ENCODE measurements around the gene GOLPH3.
A peak's percentile ranks its signal among the peaks of the same experiment; 100 is the strongest.
"Not testable (repeated sequence)": the region's sequence is repeated elsewhere in the genome, so short reads cannot be mapped to it uniquely, and the experiment has no call there.

Gene GOLPH3

DNA sequence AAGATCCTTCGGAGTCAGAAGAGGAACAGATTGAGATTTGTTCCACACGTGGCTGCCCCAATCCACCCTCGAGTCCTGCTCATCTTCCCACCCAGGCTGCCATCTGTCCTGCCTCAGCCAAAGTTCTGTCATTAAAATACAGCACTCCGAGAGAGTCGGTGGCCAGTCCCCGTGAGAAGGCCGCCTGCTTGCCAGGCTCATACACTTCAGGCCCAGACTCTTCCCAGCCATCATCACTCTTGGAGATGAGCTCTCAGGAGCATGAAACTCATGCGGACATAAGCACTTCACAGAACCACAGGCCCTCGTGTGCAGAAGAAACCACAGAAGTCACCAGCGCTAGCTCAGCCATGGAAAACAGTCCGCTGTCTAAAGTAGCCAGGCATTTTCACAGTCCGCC is 85.9 kb downstream of the GOLPH3 start:
- no peak for DNase-seq (ENCODE audit: low read depth)
- TF ChIP-seq, protein P1, sequence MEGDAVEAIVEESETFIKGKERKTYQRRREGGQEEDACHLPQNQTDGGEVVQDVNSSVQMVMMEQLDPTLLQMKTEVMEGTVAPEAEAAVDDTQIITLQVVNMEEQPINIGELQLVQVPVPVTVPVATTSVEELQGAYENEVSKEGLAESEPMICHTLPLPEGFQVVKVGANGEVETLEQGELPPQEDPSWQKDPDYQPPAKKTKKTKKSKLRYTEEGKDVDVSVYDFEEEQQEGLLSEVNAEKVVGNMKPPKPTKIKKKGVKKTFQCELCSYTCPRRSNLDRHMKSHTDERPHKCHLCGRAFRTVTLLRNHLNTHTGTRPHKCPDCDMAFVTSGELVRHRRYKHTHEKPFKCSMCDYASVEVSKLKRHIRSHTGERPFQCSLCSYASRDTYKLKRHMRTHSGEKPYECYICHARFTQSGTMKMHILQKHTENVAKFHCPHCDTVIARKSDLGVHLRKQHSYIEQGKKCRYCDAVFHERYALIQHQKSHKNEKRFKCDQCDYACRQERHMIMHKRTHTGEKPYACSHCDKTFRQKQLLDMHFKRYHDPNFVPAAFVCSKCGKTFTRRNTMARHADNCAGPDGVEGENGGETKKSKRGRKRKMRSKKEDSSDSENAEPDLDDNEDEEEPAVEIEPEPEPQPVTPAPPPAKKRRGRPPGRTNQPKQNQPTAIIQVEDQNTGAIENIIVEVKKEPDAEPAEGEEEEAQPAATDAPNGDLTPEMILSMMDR (IDR thresholded peaks at IDR 0.05; ENCODE audit: low read length, missing control alignments) = no peak

DNA sequence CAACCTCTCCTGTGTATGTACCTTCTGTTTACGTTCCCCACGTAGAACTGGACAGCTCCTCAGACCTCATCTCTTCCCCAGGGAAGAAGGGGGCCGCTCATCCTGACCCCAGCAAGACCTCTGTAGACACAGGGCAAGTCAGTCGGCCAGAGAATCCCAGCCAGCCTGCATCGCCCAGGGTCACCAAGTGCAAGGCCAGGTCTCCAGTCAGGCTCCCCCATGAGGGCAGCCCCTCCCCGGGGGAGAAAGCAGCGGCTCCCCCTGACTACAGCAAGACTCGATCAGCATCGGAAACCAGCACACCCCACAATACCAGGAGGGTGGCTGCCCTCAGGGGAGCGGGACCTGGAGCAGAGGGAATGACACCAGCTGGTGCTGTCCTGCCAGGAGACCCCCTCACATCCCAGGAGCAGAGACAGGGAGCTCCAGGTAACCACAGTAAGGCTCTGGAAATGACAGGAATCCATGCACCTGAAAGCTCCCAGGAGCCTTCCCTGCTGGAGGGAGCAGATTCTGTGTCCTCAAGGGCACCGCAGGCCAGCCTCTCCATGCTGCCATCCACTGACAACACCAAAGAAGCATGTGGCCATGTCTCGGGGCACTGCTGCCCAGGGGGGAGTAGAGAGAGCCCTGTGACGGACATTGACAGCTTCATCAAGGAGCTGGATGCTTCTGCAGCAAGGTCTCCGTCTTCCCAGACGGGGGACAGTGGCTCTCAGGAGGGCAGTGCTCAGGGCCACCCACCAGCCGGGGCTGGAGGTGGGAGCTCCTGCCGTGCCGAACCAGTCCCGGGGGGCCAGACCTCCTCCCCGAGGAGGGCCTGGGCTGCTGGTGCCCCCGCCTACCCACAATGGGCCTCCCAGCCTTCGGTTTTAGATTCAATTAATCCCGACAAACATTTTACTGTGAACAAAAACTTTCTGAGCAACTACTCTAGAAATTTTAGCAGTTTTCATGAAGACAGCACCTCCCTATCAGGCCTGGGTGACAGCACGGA is 86.7 kb downstream of the GOLPH3 start:
- DNase-seq (ENCODE audit: low read depth) = no peak
- TF ChIP-seq, protein P1 (IDR thresholded peaks at IDR 0.05; ENCODE audit: low read length, missing control alignments) = no peak

More for the DNA sequence above, 85.9 kb downstream of the GOLPH3 start:
- no peak overlapping the region for H3K4me3 ChIP-seq (replicated peaks; ENCODE audit: low read depth, low read length)

DNA sequence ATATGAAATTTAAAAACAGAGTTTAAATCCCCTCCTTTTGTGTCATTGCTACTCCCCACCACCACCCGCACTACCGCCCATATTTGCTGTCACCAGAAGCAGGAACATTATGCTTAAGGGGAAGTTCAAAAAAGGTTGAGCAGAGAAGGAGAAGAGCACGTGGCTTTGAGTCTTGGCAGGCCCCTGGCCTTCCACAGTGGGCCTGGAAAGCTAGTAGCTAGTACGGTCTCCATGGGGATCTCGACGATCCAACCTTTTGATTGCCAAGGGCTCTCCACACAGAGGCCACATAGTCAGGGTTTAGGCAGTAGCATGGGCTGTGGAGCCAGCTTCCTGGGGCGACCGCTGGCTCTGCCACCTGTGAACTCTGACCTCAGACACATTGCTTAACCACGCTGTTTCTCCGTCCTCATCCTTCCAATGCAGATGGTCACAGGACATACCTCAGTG is 90.1 kb downstream of the GOLPH3 start:
- TF ChIP-seq, protein P1 (IDR thresholded peaks at IDR 0.05; ENCODE audit: low read length, missing control alignments) = no peak
- DNase-seq (ENCODE audit: low read depth) = no peak
- H3K4me3 ChIP-seq (replicated peaks; ENCODE audit: low read depth, low read length) = no peak overlapping the region

More for the DNA sequence above, 86.7 kb downstream of the GOLPH3 start:
- H3K4me3 ChIP-seq (replicated peaks; ENCODE audit: low read depth, low read length) = no peak overlapping the region

DNA sequence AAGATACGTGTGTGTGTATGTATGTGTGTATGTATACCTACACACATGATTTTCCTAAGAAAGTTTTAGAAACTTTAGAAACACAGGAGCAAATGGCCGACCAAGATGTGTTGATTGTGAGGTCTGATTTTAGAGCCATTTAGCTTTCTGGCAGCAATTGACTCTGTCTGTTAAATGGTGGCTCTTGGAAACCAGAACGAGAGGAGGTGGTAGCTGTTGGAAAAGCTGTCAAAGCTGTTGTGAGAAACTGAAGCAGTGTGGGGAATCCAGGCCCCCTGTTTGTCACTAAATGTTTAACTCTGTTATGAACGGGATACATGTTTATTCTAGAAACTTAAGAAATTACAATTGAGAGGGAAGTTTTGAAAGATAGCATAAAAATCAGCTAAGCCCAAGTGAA is 91.4 kb downstream of the GOLPH3 start:
- TF ChIP-seq, protein P1 (IDR thresholded peaks at IDR 0.05; ENCODE audit: low read length, missing control alignments) = no peak
- no peak overlapping the region for H3K4me3 ChIP-seq (replicated peaks; ENCODE audit: low read depth, low read length)
- DNase-seq (ENCODE audit: low read depth) = no peak

DNA sequence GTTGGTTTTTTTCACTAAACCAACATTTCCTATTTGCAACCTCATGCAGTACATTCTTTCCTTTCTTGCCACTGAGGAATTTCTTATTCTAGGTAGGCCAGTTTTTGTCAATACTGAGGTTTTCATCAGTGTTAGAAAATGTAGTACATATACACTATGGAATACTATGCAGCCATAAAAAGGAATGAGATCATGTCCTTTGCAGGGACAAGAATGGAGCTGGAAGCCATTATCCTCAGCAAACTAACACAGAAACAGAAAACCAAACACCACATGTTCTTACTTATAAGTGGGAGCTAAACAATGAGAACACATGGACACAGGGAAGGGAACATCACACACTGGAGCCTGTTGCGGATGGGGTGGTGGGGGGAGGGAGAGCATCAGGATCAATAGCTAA is 93.6 kb downstream of the GOLPH3 start:
- not testable (repeated sequence) for H3K4me3 ChIP-seq (replicated peaks; ENCODE audit: low read depth, low read length); DNase-seq (ENCODE audit: low read depth)

DNA sequence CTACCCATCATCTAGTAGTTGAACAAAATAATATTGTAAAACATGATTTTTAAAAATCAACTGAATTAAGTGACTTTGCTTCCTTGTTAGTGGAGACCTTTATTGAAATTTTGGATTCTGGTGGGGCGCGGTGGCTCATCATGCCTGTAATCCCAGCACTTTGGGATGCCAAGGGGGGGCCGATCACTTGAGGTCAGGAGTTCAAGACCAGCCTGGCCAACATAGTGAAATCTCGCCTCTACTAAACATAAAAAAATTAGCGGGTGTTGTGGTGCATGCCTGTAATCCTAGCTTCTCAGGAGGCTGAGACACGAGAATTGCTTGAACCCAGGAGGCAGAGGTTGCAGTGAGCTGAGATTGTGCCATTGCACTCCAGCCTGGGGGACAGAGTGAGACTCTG is 95.3 kb downstream of the GOLPH3 start:
- not testable (repeated sequence) for DNase-seq (ENCODE audit: low read depth); H3K4me3 ChIP-seq (replicated peaks; ENCODE audit: low read depth, low read length)

DNA sequence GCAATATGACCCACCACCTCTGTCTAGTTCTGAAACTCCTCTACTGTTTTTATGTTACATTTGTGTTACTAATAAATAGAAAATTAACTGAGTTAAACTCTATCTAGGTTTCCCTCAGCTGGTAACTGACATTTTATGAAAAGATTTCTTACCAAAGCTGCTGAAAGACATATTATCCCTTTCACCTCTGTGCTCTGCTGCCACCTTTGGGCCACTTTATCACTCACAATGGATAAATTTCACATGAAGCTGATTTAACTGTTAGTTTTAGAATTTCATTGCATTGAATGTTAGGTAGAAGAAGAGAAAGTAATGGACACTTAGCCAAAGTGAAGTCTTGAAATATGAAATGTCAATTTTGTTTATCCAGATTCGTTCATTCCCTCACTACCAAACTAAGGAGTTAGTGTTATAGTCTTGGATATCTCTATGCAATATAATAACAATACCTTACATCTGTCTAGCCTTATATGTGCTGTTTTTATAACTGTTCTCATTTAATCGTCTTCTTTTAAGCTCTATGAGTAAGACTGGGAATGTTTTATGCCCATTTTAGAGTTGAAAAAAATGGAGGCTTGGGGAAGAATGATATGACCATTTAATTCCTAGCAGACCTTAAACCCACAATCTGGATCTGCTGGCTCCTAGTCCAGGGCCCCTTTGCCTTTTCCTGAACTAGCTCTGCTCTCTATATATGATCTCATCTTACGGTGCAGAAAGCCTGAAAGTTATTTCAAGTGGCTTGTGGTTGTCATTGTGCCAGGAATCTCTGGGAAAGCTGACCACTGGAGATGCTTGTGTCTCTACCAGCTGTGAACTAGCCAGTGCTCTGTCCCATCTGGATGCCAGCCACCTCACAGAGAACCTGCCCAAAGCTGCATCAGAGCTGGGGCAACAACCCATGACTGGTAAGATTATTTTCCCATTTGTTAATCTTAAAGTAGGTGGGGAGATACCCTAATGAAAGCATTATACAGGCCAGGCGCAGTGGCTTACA is 97.1 kb downstream of the GOLPH3 start:
- TF ChIP-seq, protein P1 (IDR thresholded peaks at IDR 0.05; ENCODE audit: low read length, missing control alignments) = peak; percentile 81
- DNase-seq (ENCODE audit: low read depth) = peak; percentile 76
- no peak overlapping the region for H3K4me3 ChIP-seq (replicated peaks; ENCODE audit: low read depth, low read length)

Measured in fibroblast of pulmonary artery (primary cell).